H1 (cell line): ENCODE measurements around the gene ZFYVE16. TPM values are rescaled to one million over a fixed set of nuclear protein-coding genes. Genes with fewer than 3 reads are reported as not detected.

ENCODE experiments used
- ATF3 ChIP-seq: IDR thresholded peaks from 2 replicates; pipeline ENCODE4 v1.6.1; 2011; ENCODE audit warnings: low read depth, mild to moderate bottlenecking, low read length; ENCODE audit not compliant: insufficient read depth
- CBX5 ChIP-seq: fragments of 300-800, 300-1000 bp; sonication (generic); IDR thresholded peaks from 2 replicates; pipeline ENCODE4 v1.7.1; 2016; ENCODE audit warnings: antibody characterized with exemption, low read length, low read depth
- CHD2 ChIP-seq: IDR thresholded peaks from 2 replicates; pipeline ENCODE4 v1.6.1; 2012; ENCODE audit warnings: low read length, improper control_type of control experiment
- EGR1 ChIP-seq: IDR thresholded peaks from 2 replicates; pipeline ENCODE4 v1.6.1; 2011; ENCODE audit warnings: low read depth, low read length, borderline replicate concordance
- EZH2 ChIP-seq: fragments of 200-600 bp; sonication (generic); IDR thresholded peaks from 2 replicates; pipeline ENCODE4 v1.7.1; 2012; ENCODE audit warnings: low read depth, mild to moderate bottlenecking, moderate library complexity, low read length, inconsistent platforms; ENCODE audit not compliant: severe bottlenecking
- GABPA ChIP-seq: IDR thresholded peaks from 2 replicates; pipeline ENCODE4 v1.6.1; 2011; ENCODE audit warnings: mild to moderate bottlenecking, low read length, moderate library complexity, borderline replicate concordance; ENCODE audit not compliant: insufficient read depth
- GTF2F1 ChIP-seq: IDR thresholded peaks from 2 replicates; pipeline ENCODE4 v1.6.1; 2012; ENCODE audit warnings: low read depth, low read length, improper control_type of control experiment, borderline replicate concordance
- KDM4A ChIP-seq: IDR thresholded peaks from one replicate; pipeline ENCODE4 v1.7.1; 2012; ENCODE audit warnings: low read depth, mild to moderate bottlenecking, moderate library complexity, low read length, inconsistent platforms; ENCODE audit not compliant: severe bottlenecking
- MAX ChIP-seq: IDR thresholded peaks from 2 replicates; pipeline ENCODE4 v1.6.1; 2012; ENCODE audit warnings: inconsistent platforms
- NRF1 ChIP-seq: IDR thresholded peaks from 2 replicates; pipeline ENCODE4 v1.6.1; 2011; ENCODE audit warnings: mild to moderate bottlenecking, low read depth, low read length, improper control_type of control experiment
- POLR2A ChIP-seq, 2 experiments: IDR thresholded peaks; 1 replicate in 1 of 2; 2 replicates in 1 of 2; pipeline ENCODE4 v1.6.1; 2011; ENCODE audit warnings: low read depth in 2 of 2, low read length in 2 of 2, mild to moderate bottlenecking in 2 of 2; ENCODE audit errors: control extremely low read depth in 1 of 2
- POU5F1 ChIP-seq: IDR thresholded peaks from 2 replicates; pipeline ENCODE4 v1.6.1; 2011; ENCODE audit warnings: low read depth, mild to moderate bottlenecking, low read length, moderate library complexity
- RAD21 ChIP-seq, 2 experiments: IDR thresholded peaks in 1 of 2; conservative IDR thresholded peaks in 1 of 2; 2 replicates each; pipeline ENCODE4 v1.6.1; 2011; ENCODE audit warnings: low read depth in 2 of 2, low read length in 2 of 2, improper control_type of control experiment in 1 of 2, inconsistent platforms in 1 of 2, mild to moderate bottlenecking in 1 of 2, moderate library complexity in 1 of 2
- RBBP5 ChIP-seq: IDR thresholded peaks from 2 replicates; pipeline ENCODE4 v1.7.1; 2012; ENCODE audit warnings: low read depth, mild to moderate bottlenecking, inconsistent platforms, low read length, moderate library complexity, borderline replicate concordance
- SAP30 ChIP-seq: fragments of 300-600 bp; sonication (generic); IDR thresholded peaks from 2 replicates; pipeline ENCODE4 v1.7.1; 2012; ENCODE audit warnings: low read length, moderate library complexity, mild to moderate bottlenecking, inconsistent platforms; ENCODE audit not compliant: insufficient read depth, insufficient replicate concordance
- SIN3A ChIP-seq, 2 experiments: IDR thresholded peaks in 1 of 2; conservative IDR thresholded peaks in 1 of 2; 2 replicates each; pipeline ENCODE4 v1.6.1; 2011 to 2012; ENCODE audit warnings: low read length in 2 of 2, improper control_type of control experiment in 1 of 2, low read depth in 1 of 2, mild to moderate bottlenecking in 1 of 2
- SIX5 ChIP-seq: IDR thresholded peaks from 2 replicates; pipeline ENCODE4 v1.6.1; 2011; ENCODE audit warnings: mild to moderate bottlenecking, low read depth, low read length
- SP1 ChIP-seq: IDR thresholded peaks from 2 replicates; pipeline ENCODE4 v1.6.1; 2011; ENCODE audit warnings: low read depth, low read length
- TEAD4 ChIP-seq: IDR thresholded peaks from 2 replicates; pipeline ENCODE4 v1.6.1; 2012; ENCODE audit warnings: low read depth, low read length, inconsistent platforms, mixed read lengths
- ZNF274 ChIP-seq: IDR thresholded peaks from 2 replicates; pipeline ENCODE4 v1.7.0; 2012; ENCODE audit warnings: low read length, borderline replicate concordance; ENCODE audit errors: extremely low read depth
- polyA plus RNA-seq, 7 experiments: library from polyadenylated mRNA; depleted of rRNA in 3 of 7; stranded (reverse) in 5 of 7; unstranded in 2 of 7; fragments of >200 nt in 5 of 7; fragments of 200-250 nt in 2 of 7; gene quantifications; 1 replicate in 5 of 7; 2 replicates in 1 of 7; 4 replicates in 1 of 7; pipeline versions ENCODE4 v1.2.1 to v1.2.3, GENCODE V29; 2011 to 2013; ENCODE audit warnings: missing spikeins in 2 of 7, mixed read lengths in 2 of 7
- total RNA-seq: library from RNA; stranded (reverse); fragmentation: NEBNext Ultra II Directional; extraction: Animal tissue kit (Norgen Biotek cat#: 25700); gene quantifications from 2 replicates; pipeline ENCODE4 v1.2.1, GENCODE V29; 2021
- TF ChIP-seq, protein P1 (sequence below): IDR thresholded peaks from 2 replicates; pipeline ENCODE4 v1.6.1; 2012; ENCODE audit warnings: inconsistent platforms

The ZFYVE16 gene
- total and polyA plus RNA-seq, 2 of the 8 experiments (the other 6 are each of a cell fraction or from before 2014, with no cell fraction given), result 3.6 to 24.2 TPM

- TF ChIP-seq CHD2 (0 out of 2 replicates have a peak, but pooled peaks have one; percentile 14), GABPA (no peak; the same call in 1 of the 2 replicates), KDM4A (peak; percentile 81), SP1 (peak; percentile 61; the same call in 1 of the 2 replicates), POLR2A (IDR thresholded peaks at IDR 0.05; ENCODE audit: control extremely low read depth in 1 of 2, low read depth in 2 of 2, low read length in 2 of 2) (peak; percentile 52 to 65), CBX5 (no peak), ZNF274 (no peak), TEAD4 (no peak; the same call in 1 of the 2 replicates), RAD21 (IDR thresholded peaks at IDR 0.05 in 1 of 2, conservative IDR thresholded peaks at IDR 0.05 in 1 of 2; ENCODE audit: low read depth in 2 of 2, low read length in 2 of 2) (peak; percentile 63 to 68), MAX (peak; percentile 96), EZH2 (no peak), GTF2F1 (0 out of 2 replicates have a peak, but pooled peaks have one; percentile 64), SIX5 (no peak), EGR1 (no peak), SIN3A (conservative IDR thresholded peaks at IDR 0.05 in 1 of 2, IDR thresholded peaks at IDR 0.05 in 1 of 2; ENCODE audit: low read depth in 1 of 2, low read length in 2 of 2) (peak in 1 of 2 experiments; percentile 92; a peak in 2 of 4 replicates), NRF1 (peak; percentile 65), SAP30 (no peak), POU5F1 (no peak), RBBP5 (0 out of 2 replicates have a peak, but pooled peaks have one; percentile 60), ATF3 (no peak)
- TF ChIP-seq, protein P1, sequence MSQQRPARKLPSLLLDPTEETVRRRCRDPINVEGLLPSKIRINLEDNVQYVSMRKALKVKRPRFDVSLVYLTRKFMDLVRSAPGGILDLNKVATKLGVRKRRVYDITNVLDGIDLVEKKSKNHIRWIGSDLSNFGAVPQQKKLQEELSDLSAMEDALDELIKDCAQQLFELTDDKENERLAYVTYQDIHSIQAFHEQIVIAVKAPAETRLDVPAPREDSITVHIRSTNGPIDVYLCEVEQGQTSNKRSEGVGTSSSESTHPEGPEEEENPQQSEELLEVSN, result peak; percentile 97
Observed at GRCh38 chr5:80487829-80488721, 80.2 kb downstream of the ZFYVE16 start, which contains the start of gene FAM151B (continued).
